Right lobe of liver (tissue), 4 donors: ENCODE data around the gene SCARF2.

Experiments used
- CTCF ChIP-seq, 4 donors: fragments of 200-600 bp in 3 of 4; fragments of 450-650 bp in 1 of 4; IDR thresholded peaks; one replicate each; pipeline versions ENCODE4 v1.5.1 to v1.8.0; 2016 to 2022; ENCODE audit warnings: antibody characterized with exemption in 4 of 4, mild to moderate bottlenecking in 2 of 4
- POLR2A ChIP-seq: fragments of 450-650 bp; IDR thresholded peaks from one replicate; pipeline ENCODE4 v1.6.1; 2017; ENCODE audit warnings: antibody characterized with exemption, mild to moderate bottlenecking
- donor health status: DM: no; HTN: no; CAD: no.
- donor health status: DM: no; HTN: no; CAD: no.
- donor health status: DM: no; HTN: yes; CAD: no.

- no peak for TF ChIP-seq CTCF (IDR thresholded peaks at IDR 0.05)
- no peak for TF ChIP-seq POLR2A
These were observed 13.6 kb downstream of the SCARF2 start for GRCh38 chr22:20423906-20424551.
